NCI-H1930 (cell line): ENCODE data around the gene NTF3.

Source experiments
- DNase-seq, 2 experiments: peaks; one replicate each; lab custom pipeline; 2025; lab: John Stamatoyannopoulos, UW

Gene NTF3

DNA sequence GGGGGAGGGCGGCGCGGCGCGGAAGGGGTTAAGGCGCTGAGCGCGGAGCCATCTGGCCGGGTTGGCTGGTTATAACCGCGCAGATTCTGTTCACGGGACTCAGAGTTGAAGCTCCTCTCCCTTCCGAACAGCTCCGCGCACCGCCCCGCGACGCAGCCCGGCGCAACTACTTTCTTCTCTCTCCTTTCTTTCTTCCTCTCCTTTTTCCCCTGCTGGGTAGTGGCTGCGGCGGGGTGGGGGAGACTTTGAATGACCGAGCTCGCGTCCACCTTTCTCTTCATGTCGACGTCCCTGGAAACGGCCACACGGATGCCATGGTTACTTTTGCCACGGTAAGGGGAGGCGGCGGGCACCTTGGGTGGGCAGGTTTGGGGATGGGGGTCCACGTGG is at the start of gene NTF3:
Gene NTF3, plus strand, starts transcription at position 98 of the 390 bp plus-strand sequence. Its CDS starts 217 bp downstream, at position 315.
- DNase-seq, result no peak

DNA sequence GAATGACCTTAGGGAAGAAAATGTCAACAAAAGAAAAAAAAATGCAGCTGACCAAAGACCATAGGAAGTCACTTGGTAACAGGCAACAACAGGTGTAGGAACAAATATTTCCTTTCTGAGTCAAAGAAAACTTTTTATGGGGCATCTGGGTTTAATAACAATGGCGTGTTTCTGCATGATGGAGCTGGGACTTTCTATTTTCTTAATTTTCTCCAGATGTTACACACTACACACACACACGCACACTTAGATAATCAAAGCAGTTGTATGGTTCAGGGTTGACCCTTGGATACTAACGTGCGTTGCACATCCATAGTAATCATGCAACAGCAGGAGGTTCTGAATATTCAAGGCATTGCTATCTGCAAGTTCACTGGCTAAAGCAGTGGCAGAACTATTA is 47.9 kb upstream of the NTF3 start:
- DNase-seq, result no peak

GRCh38 chr12:5388581-5389535 is 43.0 kb upstream of the NTF3 start:
- no peak for DNase-seq

- DNase-seq, result no peak
These were observed 41.6 kb upstream of the NTF3 start for GRCh38 chr12:5390174-5390799.

DNA sequence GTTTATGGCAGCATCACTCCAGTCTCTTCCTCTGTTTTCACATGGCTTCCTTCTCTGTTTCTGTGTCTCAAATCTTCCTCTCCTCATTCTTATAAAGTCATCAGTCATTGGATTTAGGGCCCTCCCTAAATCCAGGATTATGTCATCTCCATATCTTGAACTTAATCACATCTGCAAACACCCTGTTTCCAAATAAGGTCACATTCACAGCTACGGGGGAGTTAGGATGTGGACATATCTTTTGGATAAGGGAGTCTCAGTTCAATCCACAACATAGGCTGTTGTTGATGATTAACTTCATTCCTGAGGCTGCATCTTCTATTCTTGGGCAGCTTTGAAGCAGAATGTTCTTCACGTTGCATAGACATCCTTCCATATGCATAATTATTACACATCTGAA is 40.3 kb upstream of the NTF3 start:
- DNase-seq, result no peak

- no peak for DNase-seq
These were observed 38.9 kb upstream of the NTF3 start for GRCh38 chr12:5392961-5393360.

DNA sequence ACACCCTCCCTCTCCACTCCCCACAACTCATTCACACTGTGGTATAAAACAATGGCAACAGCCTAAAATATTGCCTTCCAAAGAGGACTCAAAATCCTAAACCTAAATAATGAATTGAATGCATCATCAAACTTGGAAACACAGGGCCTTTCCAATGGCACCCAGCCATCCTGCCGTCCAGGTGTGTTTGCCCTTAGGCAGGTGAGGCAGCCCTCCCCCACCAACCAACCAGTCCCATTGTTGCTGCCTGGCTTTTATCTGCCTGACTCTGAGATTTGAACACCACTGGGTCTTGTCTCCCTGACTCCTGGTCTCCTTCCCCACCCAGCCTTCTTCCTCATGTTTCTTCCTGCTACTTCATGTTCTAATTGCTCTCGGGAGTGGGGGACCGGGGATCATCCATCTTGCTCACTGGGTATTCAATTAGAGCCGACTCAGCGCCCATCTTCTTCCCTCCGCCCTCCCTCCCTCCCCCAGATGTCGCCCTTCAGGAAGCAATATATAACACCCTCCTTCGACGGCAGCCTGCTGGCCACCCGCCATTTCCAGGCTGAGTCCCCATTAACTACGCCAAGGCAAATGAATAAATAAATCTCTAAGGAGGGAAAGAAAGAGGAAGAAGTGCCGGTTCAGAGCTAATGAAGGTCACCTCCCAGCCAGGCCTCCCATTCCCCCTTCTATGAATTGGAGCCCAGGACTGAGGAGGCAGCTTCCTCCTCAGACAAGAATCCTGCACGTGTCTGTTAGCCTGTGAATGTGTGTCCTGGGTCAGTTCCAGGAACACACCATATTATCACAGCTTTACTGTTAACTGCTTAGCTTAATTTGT is 36.3 kb upstream of the NTF3 start:
- DNase-seq, result no peak

- no peak for DNase-seq
These were observed 35.4 kb upstream of the NTF3 start for GRCh38 chr12:5396541-5396940.

DNA sequence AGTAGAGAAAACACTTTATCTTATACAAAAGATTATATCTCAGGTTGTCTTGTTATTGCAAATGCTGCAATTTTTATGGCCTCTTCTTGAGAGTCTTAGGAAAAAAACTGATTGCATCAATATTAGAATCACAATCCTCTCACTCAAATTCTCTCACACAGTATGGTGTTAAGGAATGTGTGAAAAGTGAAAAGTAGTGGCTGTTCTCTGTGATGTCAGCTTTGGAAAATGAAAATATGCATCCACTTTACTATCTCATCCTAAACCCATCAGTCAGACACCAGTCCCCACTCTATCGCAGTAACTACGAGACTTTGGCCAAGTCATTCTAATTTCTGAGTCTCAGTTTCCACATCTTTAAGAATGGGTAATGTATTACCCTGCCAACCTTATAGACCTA is 32.6 kb upstream of the NTF3 start:
- no peak for DNase-seq

- DNase-seq, result no peak
These were observed 29.6 kb upstream of the NTF3 start for GRCh38 chr12:5402009-5402935.

GRCh38 chr12:5403411-5403810 is 28.5 kb upstream of the NTF3 start:
- DNase-seq, result no peak

- no peak for DNase-seq
These were observed 24.7 kb upstream of the NTF3 start for GRCh38 chr12:5407034-5407856.

DNA sequence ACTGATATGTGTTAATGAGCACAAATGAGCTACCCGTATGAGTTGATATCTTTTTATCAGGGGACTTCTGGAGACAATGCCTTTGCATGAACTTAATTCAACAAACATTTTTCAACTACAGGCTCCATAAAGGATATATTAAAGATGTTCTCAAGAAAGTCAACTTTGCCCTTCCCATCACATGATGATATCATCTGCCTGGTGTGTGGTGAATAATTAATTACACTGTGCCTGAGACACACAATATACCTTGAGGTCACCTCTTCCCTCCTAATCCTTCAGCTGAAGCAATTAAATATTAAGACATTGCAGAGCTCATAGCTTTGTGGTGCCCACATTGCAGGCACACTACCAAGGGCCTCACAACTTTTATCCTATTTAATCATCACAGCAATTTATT is 22.3 kb upstream of the NTF3 start:
- no peak for DNase-seq

DNA sequence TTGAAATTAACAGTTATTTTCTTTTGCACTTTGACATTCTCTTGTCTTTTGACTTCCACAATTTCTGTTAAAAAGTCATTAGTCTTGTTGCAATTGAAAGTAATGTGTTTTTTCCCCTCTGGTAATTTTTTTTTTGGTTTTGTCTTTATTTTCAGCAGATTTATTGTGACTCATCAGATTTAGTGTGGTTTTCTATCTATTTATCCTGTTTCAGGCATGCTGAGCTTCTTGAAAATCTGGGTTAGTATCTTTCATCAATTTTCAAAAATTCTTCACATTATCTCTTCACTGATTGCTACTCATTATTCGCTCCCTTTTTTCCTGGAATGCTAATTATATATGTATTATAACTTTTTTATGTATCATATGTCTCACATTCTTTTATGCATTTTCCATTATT is 15.3 kb upstream of the NTF3 start:
- no peak for DNase-seq

DNA sequence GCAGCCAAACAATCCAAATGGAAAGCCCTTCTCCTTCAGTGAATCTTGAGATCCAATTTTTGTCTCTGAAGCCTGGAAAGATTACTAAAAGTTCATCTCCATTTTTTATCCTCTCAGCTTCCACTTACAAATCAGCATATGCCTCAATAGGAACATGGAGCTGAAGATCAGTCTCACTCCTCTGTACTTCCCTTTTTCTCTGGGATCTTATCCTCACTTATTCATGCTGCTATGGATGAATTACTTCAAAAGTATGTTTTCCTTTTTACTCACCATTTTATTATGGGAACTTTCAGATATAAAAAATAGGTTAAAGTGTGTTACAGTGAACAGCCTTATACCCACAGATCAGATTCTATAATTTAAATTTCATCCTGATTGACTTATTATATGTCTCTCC is 14.4 kb upstream of the NTF3 start:
- DNase-seq, result no peak

GRCh38 chr12:5428332-5429221 is 3.3 kb upstream of the NTF3 start:
- peak in 1 of 2 experiments; percentile 16 for DNase-seq

- no peak for DNase-seq
These were observed 2.0 kb upstream of the NTF3 start for GRCh38 chr12:5429741-5430557.
